ENCODE measurements around the gene ATOSB.

Gene ATOSB

GRCh38 chr9:35112257-35113020, 3.2 kb downstream of the ATOSB start:
- no peak for DNase-seq (ENCODE audit: low read depth)

DNA sequence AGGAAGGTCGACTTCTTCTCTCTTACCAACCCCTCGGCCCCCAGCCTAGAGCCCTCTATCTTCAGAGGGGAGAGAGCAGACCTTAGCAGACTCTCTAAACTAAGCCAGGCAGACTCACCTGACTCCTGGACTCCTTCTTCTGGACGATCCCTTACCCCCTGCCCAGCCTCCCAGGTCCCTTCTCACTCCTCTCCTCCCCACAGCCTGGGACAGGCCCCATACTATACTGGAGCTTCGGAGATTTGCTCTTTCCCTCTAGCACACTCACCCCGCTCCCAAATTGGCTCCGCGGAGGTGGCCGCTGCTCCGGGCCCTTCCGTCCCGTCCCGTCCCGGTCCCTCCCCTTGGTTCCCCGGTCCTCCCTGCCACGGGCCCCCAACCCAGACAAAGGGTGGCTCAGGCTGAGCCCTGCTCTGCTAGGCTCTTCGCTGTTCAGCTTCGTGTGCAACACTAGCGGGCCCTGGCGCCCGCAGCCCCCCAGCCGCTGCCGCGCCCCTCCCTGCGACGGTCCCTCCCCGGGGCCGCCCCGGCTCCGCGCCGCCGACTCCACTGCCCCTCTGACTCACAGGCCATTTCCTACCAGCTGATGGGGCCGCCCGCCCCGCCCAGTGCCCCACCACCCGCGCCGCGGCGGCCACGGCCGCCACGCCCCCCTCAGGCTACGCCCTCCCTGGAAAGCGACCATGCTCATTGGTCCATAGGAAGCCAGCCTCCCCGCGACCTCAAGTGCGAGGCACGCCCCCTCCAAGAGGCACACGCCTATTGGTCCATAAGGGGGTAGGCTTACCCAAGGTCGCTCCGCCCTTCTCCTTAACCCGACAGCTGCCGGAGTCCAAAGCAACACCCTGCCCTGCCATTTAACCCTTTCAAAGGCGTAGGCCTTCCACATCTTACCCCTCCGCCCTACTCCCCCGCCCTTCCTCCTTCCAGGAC, 4.4 kb downstream of the ATOSB start:
- DNase-seq (ENCODE audit: low read depth) = peak; percentile 91

DNA sequence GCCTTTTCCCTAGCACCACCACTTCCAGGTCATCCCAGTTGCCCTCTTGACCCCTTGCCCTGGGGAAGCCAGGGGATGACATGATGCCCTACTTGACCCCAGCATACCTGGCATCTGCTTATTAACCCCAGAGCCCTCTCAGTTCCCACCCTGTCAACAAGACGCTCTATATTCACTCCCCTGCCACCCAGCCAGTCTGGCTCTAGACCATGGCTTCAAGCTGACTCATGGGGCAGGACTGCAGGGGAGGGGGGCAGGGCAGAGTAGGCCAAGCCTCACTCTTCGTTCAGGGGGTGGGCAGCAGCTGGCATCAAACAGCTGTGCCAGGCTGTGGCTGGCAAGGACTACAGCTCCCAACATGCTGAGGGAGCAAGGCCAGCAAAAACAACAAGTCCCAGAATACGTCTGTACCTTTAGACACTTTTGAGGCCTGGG, 5.3 kb downstream of the ATOSB start:
- DNase-seq (ENCODE audit: low read depth) = no peak

DNA sequence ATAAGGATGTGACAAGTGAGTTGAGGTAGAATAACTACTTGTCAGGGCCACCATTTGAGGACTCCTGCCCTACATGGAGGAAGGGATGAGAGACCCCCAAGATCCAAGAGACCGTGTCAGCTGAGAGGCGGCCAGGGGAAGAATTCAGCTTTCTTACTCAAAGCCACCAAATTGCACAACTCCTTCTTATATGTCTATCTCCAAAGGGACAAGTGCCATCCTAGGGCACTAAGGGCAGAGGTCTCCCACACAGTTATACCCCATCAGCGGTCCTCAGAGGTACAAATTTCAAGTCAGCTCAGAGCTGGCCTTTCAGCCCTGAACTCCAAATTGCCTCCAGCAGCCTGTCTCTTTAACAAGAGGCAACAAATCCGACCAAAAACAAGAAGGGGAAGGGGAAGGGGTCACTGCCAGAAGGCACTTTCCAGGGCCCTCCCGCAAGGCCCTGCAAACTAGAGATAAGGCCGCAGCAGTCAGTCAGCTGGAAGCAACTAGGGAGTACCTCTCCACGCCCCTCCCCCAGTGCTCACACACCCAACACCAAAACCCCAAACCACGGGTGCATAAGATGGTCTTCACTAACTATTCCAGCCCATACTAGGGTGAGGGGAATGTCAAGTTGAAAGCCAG, 6.6 kb downstream of the ATOSB start:
- DNase-seq (ENCODE audit: low read depth) = no peak

GRCh38 chr9:35108461-35108860, 7.2 kb downstream of the ATOSB start:
- no peak for DNase-seq (ENCODE audit: low read depth)

GRCh38 chr9:35107297-35108290, 8.1 kb downstream of the ATOSB start:
- no peak for DNase-seq (ENCODE audit: low read depth)

DNA sequence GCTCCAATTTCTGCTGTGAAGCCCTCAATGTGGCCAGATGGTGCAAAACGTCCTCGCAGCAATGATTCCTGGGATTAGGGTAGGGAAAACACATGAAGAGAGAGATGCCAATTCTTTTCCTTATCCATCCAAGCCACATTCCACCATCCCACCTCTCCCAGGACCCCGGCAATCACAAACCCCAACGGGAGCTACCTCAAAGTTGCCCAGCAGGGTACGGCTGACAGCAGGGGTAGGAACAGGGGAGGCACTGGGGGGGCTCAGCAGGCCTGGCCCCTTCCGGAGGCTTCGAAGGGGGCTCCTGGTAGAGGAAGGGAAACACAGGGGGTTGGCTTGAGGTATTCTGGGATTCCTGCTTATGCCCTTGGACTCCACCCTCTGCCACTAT, 9.3 kb downstream of the ATOSB start:
- no peak for DNase-seq (ENCODE audit: low read depth)

DNA sequence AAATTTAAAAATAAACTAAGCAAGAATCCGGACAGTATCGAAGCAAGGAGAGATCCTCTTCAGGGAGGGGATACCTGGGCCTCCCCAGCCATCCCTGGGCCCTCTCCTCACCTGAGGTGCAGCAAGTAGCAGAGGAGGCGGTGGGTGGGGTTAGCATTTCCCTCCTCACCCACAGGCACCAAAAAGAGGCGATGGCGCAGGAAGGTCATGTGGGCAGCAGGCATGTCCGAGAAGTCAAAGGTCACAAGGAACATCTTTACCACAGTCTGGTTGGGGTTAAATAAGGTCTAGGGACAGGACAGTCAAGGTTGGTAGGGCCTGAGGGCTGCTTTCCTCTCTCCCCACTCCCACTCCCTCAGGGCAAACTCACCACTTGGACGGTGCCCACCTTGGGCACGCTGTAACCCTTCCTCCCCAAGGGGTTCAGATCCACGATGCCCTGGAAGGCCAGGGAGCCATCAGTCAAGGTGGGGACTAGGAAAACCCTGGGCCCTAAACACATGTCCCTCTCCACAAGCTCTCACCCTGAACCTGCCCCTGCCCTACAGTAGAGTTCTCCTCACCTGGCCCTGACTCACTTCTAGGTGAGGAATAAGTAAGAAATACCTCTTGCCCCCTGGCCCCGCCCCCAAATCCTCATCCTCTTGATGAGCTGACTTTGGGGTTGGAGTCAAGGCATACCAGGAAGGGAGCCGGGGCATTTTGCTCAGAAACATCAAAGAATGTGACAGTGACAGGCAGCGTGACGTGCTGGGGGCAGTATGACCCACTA, 9.9 kb downstream of the ATOSB start:
- DNase-seq (ENCODE audit: low read depth) = no peak

DNA sequence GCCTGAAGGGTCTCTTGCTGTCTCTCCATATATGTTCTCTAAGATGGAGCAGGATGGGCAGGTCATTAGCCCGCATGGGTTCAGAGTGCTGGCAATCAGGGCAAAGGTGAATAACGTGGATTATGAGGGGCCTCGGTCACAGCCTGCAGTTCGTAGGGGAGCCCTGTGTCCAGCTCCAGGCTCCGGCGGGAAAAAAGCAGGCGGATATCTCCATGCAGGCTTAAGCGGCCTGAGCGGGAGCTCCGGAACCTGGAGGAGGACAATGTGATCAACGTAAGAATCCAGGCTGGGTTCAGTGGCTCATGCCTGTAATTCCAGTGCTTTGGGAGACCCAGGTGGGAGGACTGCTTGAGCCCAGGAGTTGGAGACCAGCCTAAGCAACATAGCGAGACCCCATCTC, 10.5 kb downstream of the ATOSB start:
- DNase-seq (ENCODE audit: low read depth) = no peak

- DNase-seq (ENCODE audit: low read depth) = no peak
These were observed 11.1 kb downstream of the ATOSB start for GRCh38 chr9:35104586-35104985.

- no peak for DNase-seq (ENCODE audit: low read depth)
These were observed 11.9 kb downstream of the ATOSB start for GRCh38 chr9:35103660-35104191.

DNA sequence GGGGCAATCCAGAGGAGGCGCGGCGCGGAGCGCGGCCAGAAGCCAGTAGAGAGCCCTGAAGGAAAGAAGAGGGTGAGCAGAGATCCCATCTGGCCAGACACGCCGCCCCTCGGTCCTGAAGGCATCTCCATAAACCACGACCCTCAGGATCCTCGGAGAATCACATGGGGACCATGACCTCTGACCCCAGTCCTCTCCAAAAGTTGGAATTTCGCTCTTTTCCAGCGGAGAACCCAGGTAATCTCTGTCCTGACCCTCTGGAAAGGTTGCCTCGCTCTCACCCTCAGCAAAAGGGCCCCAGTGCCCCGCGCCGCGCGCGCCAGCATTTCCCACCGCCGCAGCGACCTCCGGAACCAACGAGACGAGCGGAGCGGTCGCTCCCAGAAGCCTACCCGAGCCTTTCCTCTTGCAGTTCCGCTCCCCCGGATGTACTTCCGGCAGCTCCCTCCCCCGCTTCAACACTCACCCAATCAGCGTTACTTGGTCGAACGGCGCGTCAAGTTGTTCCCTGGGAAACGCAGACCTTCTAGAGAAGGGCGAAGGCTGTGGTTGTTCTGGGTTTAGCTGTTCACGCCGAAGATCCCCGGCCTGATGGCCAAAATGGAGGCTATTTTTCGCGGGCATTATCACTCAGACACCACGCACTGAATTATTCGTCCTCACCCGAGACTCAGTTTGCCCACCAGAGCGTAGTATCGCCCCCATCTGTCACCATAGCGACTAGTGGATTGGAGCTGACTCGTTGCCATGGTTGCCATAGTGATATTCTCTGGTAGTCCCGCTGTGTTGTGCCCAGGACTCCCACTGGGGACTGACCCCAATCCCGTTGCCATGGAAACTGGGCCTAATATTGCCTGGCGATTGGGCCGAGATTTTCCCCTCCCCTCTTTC, 12.6 kb downstream of the ATOSB start, which contains the start of gene STOML2:
STOML2 (minus strand) TSS at position 363 of the 891 bp plus-strand sequence; CDS start at position 326, 37 bp downstream.
- peak; percentile 85 for DNase-seq (ENCODE audit: low read depth)

- DNase-seq (ENCODE audit: low read depth) = no peak
These were observed 13.2 kb downstream of the ATOSB start for GRCh38 chr9:35102465-35102768.

DNA sequence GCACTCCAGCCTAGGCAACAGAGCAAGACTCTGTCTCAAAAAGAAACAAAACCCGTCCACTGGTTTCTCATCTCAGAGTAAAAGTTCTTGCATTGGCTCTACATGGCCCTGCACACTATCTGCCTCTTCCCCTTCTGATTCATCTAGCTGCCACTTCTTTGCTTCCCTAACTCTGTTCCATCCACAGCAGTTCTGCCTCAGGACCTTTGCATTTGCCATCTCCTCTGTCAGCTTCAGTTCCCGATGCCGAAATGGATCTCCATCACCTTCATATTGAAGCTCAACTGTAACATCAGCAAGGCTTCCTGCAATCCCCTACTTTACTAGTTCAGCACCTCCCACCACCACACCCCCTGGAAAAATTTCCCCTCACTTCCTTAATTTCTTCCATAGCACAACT, 18.1 kb downstream of the ATOSB start:
- DNase-seq (ENCODE audit: low read depth) = no peak

GRCh38 chr9:35096035-35096849, 19.4 kb downstream of the ATOSB start, which contains the start of gene PIGO:
Gene PIGO (minus strand): TSS chr9:35096591. CDS start chr9:35095565, 1,026 bp downstream.
- peak; percentile 73 for DNase-seq (ENCODE audit: low read depth)

- no peak for DNase-seq (ENCODE audit: low read depth)
These were observed 24.1 kb downstream of the ATOSB start for GRCh38 chr9:35091536-35091935.

DNA sequence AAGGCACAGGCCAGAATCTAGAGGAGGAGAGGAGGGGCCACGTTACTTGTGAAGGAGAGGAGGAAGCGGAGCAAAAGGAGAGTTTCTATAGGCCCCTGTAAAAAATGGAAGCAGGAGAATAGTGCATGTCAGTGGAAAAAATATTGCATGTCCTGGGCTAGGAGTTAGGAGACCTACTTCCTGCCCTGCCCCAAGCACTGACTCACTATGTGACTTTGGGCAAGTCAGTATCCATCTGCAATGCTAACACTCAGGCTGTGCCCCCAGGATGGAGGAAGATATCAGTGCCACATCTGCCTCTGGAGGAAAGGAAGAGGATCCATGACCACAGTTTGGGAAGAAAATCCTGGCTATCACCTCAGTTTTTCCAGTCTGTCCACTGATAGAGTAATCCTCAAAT, 26.2 kb downstream of the ATOSB start:
- no peak for DNase-seq (ENCODE audit: low read depth)

GRCh38 chr9:35085078-35085477, 30.6 kb downstream of the ATOSB start:
- no peak for DNase-seq (ENCODE audit: low read depth)
